G401 (cell line): ENCODE results near the gene COL6A1. TPM values are rescaled to one million over a fixed set of nuclear protein-coding genes. Genes with fewer than 3 reads are reported as not detected.
"Not testable (repeated sequence)": the region's sequence is repeated elsewhere in the genome, so short reads cannot be mapped to it uniquely, and the experiment has no call there.

Source experiments
- DNase-seq: peaks from one replicate; pipeline ENCODE4 v3.0.0-alpha.2; 2015; ENCODE audit warnings: low spot score
- in situ Hi-C: cut with HindIII; loops from 2 replicates; pipeline ENCODE4 v1.10.0; 2016; ENCODE audit warnings: low sequenced_read_pairs, mixed read lengths
- total RNA-seq: library from RNA; depleted of rRNA; stranded (reverse); fragments of >200 nt; shearing (Covaris generic); gene quantifications from 2 replicates; pipeline ENCODE4 v1.2.3, GENCODE V29; 2014

The COL6A1 gene
- total RNA-seq, 1 experiment from 2014 or later, result 85.1 TPM

DNA sequence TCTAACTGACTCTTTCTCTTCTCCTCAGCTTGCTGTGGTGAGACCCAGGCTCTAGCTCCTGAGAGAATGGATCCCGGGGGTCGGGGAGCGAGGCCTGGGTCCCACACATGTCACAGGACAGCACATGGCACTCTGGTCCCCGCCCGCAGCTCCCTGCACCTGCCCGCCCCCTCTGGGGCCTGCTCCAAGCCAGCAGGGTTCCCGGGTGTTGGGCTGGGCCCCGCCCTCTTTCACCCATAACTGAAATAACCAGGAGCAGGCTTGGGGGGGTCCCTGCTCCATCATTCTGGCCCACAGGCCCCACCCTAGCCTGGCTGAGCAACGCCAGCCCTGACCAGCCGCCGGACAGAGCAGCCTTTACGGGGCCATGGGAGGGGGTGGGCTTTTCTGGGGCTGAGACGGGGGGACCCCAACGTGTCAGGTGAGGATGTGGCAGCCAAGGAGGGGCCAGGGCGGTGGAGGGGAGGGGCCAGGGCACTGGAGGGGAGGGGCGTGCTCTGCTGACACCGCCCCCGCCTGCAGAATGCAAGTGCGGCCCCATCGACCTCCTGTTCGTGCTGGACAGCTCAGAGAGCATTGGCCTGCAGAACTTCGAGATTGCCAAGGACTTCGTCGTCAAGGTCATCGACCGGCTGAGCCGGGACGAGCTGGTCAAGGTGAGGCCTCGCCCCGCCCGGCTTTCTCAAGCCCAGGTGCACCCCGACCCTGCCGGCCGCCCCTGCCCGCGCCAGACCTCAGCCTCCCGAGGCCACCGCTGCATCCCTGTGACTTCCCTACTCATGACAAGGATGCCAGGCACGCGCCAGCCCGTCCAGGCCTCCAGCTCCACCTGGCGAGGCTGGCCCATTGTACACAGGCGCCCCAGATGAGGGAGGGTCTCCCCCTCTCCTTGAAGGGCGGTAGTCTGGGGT lies 19.4 kb downstream of the COL6A1 start:
- in situ Hi-C loops, result no loop called here
- DNase-seq, result no peak

DNA sequence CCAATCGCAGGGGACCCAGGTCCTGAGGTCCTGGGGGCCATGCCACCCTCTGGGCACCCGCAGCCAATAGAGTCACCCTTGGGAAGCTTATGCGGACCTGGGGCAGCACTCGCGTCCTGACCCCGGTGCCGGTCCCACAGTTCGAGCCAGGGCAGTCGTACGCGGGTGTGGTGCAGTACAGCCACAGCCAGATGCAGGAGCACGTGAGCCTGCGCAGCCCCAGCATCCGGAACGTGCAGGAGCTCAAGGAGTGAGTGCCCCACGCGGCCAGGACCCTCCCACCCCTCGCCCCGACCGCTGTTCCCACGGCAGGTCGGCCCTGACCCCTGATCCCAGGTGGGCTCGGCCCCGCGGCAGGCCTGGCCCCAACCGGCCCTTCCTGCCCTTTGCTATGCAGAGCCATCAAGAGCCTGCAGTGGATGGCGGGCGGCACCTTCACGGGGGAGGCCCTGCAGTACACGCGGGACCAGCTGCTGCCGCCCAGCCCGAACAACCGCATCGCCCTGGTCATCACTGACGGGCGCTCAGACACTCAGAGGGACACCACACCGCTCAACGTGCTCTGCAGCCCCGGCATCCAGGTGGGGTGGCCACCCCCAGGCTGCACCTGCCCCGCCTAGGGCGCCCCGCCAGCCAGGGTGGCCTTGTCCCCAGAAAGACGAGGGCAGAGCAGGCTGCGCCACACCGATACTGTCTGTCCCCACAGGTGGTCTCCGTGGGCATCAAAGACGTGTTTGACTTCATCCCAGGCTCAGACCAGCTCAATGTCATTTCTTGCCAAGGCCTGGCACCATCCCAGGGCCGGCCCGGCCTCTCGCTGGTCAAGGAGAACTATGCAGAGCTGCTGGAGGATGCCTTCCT lies 20.5 kb downstream of the COL6A1 start:
- DNase-seq, result no peak
- in situ Hi-C loops, result no loop called here

DNA sequence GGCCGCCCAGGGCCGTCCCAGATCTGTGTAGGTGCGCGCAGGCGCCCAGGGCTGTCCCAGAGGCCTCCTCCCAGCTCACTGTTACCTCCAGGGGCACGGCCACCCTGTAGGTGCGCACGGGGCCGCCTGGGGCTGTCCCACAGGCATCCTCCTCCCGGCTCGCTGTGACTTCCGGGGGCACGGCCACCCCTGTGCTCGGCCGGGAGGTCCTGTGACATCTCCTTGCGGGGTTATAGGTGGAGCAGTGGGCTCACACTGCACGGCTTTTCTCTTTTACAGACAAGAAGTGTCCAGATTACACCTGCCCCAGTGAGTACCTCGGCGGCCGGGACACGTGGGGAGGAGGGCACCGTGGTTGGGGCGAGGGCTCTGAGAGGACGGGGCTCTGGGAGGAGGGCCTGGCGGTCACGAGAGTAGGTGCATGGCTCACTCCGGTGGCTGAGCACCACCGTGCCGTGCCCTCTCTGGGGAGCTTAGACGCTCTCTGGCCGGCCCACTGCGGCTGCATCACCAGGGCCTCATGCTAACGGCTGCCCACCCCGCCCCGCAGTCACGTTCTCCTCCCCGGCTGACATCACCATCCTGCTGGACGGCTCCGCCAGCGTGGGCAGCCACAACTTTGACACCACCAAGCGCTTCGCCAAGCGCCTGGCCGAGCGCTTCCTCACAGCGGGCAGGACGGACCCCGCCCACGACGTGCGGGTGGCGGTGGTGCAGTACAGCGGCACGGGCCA lies 21.4 kb downstream of the COL6A1 start:
- DNase-seq, result no peak
- in situ Hi-C loops, result no loop called here

- in situ Hi-C loops, result no loop called here
These were observed 22.0 kb downstream of the COL6A1 start for GRCh38 chr21:46003575-46004007.

DNA sequence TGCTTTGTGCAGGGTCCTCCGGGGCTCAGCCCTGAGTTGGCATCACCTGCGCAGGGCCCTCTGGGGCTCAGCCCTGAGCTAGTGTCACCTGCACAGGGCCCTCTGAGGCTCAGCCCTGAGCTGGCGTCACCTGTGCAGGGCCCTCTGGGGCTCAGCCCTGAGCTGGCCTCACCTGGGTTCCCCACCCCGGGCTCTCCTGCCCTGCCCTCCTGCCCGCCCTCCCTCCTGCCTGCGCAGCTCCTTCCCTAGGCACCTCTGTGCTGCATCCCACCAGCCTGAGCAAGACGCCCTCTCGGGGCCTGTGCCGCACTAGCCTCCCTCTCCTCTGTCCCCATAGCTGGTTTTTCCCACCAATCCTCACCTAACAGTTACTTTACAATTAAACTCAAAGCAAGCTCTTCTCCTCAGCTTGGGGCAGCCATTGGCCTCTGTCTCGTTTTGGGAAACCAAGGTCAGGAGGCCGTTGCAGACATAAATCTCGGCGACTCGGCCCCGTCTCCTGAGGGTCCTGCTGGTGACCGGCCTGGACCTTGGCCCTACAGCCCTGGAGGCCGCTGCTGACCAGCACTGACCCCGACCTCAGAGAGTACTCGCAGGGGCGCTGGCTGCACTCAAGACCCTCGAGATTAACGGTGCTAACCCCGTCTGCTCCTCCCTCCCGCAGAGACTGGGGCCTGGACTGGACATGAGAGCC lies 22.7 kb downstream of the COL6A1 start:
- DNase-seq, result no peak
- in situ Hi-C loops, result no loop called here

More at GRCh38 chr21:46003575-46004007, 22.0 kb downstream of the COL6A1 start:
- no peak for DNase-seq

- no peak for DNase-seq
- in situ Hi-C loops, result no loop called here
These were observed 23.5 kb downstream of the COL6A1 start for GRCh38 chr21:46005081-46005480.

GRCh38 chr21:46005481-46005881 lies 23.9 kb downstream of the COL6A1 start:
- in situ Hi-C loops, result no loop called here
- no peak for DNase-seq

GRCh38 chr21:46005894-46006546 lies 24.4 kb downstream of the COL6A1 start:
- DNase-seq, in situ Hi-C loops: not testable (repeated sequence)

- in situ Hi-C loops, result no loop called here
- DNase-seq, result no peak
These were observed 25.2 kb downstream of the COL6A1 start for GRCh38 chr21:46006547-46007491.

GRCh38 chr21:46007492-46007868 lies 25.9 kb downstream of the COL6A1 start:
- no peak for DNase-seq
- in situ Hi-C loops, result no loop called here

DNA sequence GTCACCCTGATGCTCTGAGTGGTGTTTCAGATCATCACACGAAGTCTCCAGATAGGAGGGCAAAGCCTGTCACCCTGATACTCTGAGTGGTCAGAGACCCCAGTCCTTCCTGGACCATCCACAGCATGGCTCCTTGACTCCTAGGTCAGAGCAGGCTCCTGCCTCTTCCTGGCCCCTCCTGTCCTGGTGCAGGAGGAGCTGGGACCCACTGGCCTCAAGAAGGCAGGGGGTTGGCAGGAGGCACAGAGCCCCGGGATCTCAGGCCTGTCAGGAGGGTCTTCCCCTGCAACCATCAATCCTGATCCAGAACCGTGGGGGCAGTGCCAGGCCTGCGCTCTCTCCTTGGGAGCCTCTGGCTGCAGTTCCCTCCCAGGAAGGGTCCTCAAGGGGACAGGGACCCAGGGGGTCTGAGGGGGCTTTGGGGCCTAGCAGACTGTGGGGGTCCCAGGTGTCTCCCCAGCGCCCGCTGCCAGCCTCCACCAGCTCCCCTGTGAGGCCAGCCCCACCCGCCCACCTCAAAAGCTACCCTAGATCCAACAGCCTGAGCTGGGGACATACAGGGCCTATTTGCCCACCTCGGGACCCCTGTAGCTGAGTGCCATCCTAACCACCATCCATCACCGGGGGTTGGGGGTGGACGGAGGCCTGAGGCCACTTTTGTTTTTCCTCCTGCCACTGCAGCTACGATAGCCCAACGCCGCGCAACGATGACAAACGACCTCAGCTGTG lies 27.5 kb downstream of the COL6A1 start:
- DNase-seq, result no peak

DNA sequence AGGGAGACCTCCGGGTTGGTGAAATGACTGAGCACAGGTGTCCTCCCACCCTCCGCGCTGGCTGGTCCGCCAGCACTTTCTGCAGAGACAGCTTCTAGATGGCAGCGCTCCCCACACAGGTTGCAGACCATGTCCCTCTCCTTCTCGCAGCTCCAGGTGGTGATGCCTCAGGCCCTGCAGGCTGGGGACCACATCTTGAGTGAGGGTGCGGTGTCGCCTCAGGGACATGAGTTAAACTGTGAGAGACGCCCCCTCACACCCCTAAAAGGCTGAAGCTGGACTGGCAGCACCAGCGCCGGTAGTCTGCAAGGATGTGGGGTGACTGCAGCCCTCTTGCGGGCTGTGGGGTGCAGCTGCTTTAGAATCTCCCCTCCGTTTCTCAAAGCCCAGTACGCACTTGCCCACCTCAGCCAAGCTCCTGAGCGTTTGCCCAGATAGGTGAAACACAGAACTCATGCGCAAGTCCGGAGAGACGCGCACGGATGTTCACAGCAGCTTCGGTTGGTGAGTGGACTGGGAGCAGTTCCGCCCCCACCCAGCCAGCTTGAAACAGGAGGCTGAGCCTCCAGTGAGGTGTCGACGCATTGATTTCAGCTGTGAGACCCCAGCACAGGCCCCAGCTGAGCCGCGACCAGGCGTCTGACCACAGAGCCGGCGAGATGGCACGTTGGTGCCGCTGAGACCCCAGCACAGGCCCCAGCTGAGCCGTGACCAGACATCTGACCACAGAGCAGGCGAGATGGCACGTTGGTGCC lies 28.6 kb downstream of the COL6A1 start:
- DNase-seq, result no peak
- in situ Hi-C loops, result no loop called here

More for the DNA sequence above, 27.5 kb downstream of the COL6A1 start:
- in situ Hi-C loops, result no loop called here

DNA sequence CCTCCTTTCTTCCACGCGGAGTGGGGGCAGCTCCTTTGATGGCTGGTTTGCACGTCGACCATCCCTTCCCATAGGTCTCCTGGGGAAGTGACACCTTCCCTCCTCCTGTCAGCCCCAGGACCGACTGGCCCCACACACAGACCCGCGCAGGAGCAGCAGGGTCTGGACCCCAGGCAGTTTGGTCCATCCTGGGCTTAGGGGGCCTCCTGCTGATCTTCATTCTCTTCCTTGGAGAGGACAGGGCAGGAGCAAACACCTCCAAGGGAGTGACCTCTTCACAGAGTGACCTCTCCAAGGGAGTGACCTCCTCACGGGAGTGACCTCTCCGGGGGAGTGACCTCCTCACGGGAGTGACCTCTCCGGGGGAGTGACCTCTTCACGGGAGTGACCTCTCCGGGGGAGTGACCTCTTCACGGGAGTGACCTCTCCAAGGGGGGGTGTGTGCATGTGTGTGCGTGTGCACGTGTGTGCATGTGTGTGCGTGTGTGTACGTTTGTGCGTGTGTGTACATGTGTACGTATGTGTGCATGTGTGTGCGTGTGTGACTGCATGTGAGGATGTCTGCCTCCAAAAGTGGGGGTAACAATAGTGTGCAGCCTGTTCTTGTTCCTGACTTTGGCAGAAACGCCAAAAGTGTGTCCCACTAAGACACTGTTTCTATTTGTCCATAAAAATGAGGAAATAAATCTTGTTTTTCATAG lies 29.8 kb downstream of the COL6A1 start:
- in situ Hi-C loops, result no loop called here
- no peak for DNase-seq

DNA sequence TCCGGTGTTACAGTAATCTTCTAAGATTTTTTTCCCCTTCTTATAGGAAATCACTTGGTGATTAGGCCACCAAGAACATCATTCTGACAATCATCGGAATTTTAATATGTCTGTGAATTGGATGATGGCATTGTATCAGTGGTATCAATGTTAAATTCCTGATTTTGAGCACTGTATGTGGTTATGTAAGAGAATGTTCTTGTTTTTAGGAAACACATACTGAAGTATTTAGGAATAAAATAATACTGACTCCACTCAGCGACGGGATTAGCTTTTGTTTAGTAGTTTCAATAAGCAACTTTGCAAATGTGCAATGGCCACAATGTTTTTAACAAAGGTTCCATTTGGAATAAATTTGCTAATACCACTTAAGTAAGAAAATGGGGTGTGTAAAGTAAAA lies 30.6 kb downstream of the COL6A1 start:
- in situ Hi-C loops, result no loop called here

DNA sequence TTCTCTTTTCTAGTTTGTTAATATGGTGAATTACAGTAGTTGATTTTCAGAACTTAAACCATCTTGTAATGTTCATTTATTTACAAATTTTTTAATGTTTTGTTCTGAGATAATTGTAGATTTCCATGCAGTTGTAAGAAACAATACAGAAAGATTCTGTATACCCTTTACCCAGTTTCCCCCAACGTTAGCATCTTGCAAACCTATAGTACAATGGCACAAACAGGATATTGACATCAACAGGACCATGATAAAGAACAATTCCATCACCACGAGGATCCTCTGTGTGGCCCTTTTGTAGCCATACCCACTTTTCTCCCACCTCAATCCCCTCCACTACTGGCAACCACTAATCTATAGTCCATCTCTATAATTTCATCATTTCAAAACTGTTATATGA lies 33.3 kb downstream of the COL6A1 start:
- no peak for DNase-seq
- in situ Hi-C loops, result no loop called here

More for the DNA sequence above, 30.6 kb downstream of the COL6A1 start:
- no peak for DNase-seq
